Activated CD4-positive, alpha-beta T cell treated with anti-CD3 and anti-CD28 coated beads, Interleukin-2, amount 50 U/mL, for 16 hours (primary cell): Measurements from ENCODE around the gene DMD.

ENCODE experiments used
- DNase-seq: peaks from one replicate; pipeline ENCODE4 v3.0.0-alpha.2; 2020

Gene DMD

GRCh38 chrX:33014949-33015348 is 196.4 kb downstream of the DMD start:
- DNase-seq = no peak

- DNase-seq = no peak
Measured at GRCh38 chrX:33014086-33014485, 197.3 kb downstream of the DMD start.

- no peak for DNase-seq
Measured at GRCh38 chrX:33001107-33001506, 210.2 kb downstream of the DMD start.

GRCh38 chrX:32998776-32999175 is 212.6 kb downstream of the DMD start:
- no peak for DNase-seq

- DNase-seq = no peak
Measured at GRCh38 chrX:32995427-32995826, 215.9 kb downstream of the DMD start.

- no peak for DNase-seq
Measured at GRCh38 chrX:32987142-32987541, 224.2 kb downstream of the DMD start.

- DNase-seq = no peak
Measured at GRCh38 chrX:32985544-32985943, 225.8 kb downstream of the DMD start.

- DNase-seq = no peak
Measured at GRCh38 chrX:32966821-32967355, 244.5 kb downstream of the DMD start.

GRCh38 chrX:32954125-32954524 is 257.2 kb downstream of the DMD start:
- DNase-seq = no peak

GRCh38 chrX:32948130-32948529 is 263.2 kb downstream of the DMD start:
- DNase-seq = no peak

GRCh38 chrX:32937043-32937442 is 274.3 kb downstream of the DMD start:
- no peak for DNase-seq

- DNase-seq = no peak
Measured at GRCh38 chrX:32933548-32933947, 277.8 kb downstream of the DMD start.

GRCh38 chrX:32929040-32929439 is 282.3 kb downstream of the DMD start:
- DNase-seq = no peak

GRCh38 chrX:32896088-32896487 is 315.3 kb downstream of the DMD start:
- no peak for DNase-seq

- DNase-seq = no peak
Measured at GRCh38 chrX:32894679-32895078, 316.7 kb downstream of the DMD start.

- DNase-seq = no peak
Measured at GRCh38 chrX:32893751-32894150, 317.6 kb downstream of the DMD start.

- no peak for DNase-seq
Measured at GRCh38 chrX:32877592-32877991, 333.8 kb downstream of the DMD start.

GRCh38 chrX:32874839-32875238 is 336.5 kb downstream of the DMD start:
- DNase-seq = no peak

GRCh38 chrX:32873786-32874185 is 337.6 kb downstream of the DMD start:
- no peak for DNase-seq

- DNase-seq = no peak
Measured at GRCh38 chrX:32871636-32872035, 339.7 kb downstream of the DMD start.

GRCh38 chrX:32868524-32868895 is 342.8 kb downstream of the DMD start:
- no peak for DNase-seq

- no peak for DNase-seq
Measured at GRCh38 chrX:32867781-32868523, 343.4 kb downstream of the DMD start.

GRCh38 chrX:32852203-32852602 is 359.1 kb downstream of the DMD start:
- no peak for DNase-seq

GRCh38 chrX:32851556-32851955 is 359.8 kb downstream of the DMD start:
- no peak for DNase-seq

- DNase-seq = no peak
Measured at GRCh38 chrX:32847921-32848320, 363.4 kb downstream of the DMD start.
